Measurements from ENCODE around the gene PYDC2. TPM values are rescaled to one million over a fixed set of nuclear protein-coding genes. Genes with fewer than 3 reads are reported as not detected.

The PYDC2 gene
- total RNA-seq, 2 experiments from 2014 or later, result not detected

DNA sequence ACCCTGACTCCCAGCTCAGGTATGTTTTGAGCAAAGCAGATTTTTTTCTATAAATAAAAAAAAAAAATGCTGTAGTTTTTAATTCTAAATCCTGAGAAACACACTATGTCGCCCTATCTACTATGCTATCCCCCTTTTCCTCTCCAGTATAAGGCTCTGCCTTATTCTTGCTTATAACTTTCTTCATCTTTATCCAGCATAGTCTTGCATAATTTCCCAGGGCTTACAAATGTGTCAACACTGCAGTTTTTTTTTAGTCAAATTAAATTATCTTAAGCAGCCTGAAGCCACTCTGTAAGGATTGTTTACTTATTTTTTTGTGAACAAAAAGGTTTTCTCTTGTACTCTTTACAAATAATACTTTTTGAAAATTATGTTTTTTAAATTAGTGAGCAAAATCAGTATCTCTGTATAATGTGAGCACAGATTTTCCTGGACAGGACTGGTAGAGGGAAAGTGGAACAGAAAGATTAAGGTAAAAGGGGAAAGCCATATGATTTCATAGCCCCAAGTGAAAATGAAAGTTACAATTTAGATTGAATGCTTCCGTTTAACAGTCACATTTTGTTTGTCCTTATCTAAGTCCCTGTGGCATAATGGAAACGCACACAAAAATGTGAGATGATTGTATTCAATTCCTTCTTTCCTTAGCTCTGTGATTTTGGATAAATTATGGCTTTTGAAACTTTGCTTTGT lies 5.6 kb upstream of the PYDC2 start:
- POLR2A ChIA-PET, result no interaction called here
- no peak overlapping the region for H3K27ac ChIP-seq (ENCODE audit: low read depth in 1 of 2, low read length in 2 of 2)
- no peak overlapping the region for H3K4me3 Mint-ChIP-seq
- DNase-seq, result no peak
- no peaks in the 10 kb centered on the region for H3K4me1 Mint-ChIP-seq (ENCODE audit: low read depth)
- H3K36me3 ChIP-seq (ENCODE audit: insufficient read depth, low read length), result no peaks in the 10 kb centered on the region
- TF ChIP-seq, protein P1, sequence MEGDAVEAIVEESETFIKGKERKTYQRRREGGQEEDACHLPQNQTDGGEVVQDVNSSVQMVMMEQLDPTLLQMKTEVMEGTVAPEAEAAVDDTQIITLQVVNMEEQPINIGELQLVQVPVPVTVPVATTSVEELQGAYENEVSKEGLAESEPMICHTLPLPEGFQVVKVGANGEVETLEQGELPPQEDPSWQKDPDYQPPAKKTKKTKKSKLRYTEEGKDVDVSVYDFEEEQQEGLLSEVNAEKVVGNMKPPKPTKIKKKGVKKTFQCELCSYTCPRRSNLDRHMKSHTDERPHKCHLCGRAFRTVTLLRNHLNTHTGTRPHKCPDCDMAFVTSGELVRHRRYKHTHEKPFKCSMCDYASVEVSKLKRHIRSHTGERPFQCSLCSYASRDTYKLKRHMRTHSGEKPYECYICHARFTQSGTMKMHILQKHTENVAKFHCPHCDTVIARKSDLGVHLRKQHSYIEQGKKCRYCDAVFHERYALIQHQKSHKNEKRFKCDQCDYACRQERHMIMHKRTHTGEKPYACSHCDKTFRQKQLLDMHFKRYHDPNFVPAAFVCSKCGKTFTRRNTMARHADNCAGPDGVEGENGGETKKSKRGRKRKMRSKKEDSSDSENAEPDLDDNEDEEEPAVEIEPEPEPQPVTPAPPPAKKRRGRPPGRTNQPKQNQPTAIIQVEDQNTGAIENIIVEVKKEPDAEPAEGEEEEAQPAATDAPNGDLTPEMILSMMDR (IDR thresholded peaks at IDR 0.05), result no peak
- no peak for ATAC-seq (ENCODE audit: poor library complexity)
- no peaks in the 10 kb centered on the region for H3K27me3 ChIP-seq (ENCODE audit: control insufficient read depth in 1 of 2, insufficient read depth in 2 of 2, low read length in 2 of 2)
- H3K9me3 ChIP-seq (ENCODE audit: control insufficient read depth in 1 of 2, insufficient read depth in 1 of 2, low read length in 2 of 2), result peaks cover 3 to 4% of the 10 kb centered on the region in 2 experiments
- no peak overlapping the region for H3K27ac Mint-ChIP-seq
- H3K4me3 ChIP-seq (ENCODE audit: low read length), result no peak overlapping the region
- no peaks in the 10 kb centered on the region for H3K36me3 Mint-ChIP-seq (ENCODE audit: low read depth)
- CTCF ChIA-PET, result no interaction called here
- no peaks in the 10 kb centered on the region for H3K4me1 ChIP-seq (ENCODE audit: insufficient read depth, low read length)
- H3K27me3 Mint-ChIP-seq, result peaks cover 6% of the 10 kb centered on the region
- intact Hi-C loops (cut with DNase I, micrococcal nuclease), result no loop called here
- peaks cover 13% of the 10 kb centered on the region for H3K9me3 Mint-ChIP-seq

DNA sequence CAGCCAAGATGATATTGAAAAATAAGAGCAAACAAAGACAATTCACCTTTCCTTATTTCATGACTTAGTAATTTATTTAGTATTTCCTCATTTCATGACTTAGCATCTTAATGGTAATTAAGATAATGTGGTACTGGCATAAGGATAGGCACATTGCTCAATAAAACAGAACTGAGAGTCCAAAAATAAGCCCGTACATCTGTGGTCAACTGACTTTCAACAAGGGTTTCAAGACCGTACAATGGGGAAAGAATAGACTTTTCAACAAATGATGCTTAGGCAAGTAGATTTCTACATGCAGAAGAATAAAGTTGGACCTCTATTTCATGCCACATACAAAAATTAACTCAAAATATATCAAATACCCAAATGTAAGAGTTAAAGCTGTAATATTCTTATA lies 603 bp upstream of the PYDC2 start:
- no peaks in the 10 kb centered on the region for H3K36me3 ChIP-seq (ENCODE audit: insufficient read depth, low read length)
- H3K4me1 Mint-ChIP-seq (ENCODE audit: low read depth), result no peaks in the 10 kb centered on the region
- no peak overlapping the region for H3K27ac Mint-ChIP-seq
- intact Hi-C loops (cut with DNase I, micrococcal nuclease), result no loop called here
- H3K27me3 Mint-ChIP-seq, result peaks cover 6% of the 10 kb centered on the region
- H3K4me1 ChIP-seq (ENCODE audit: insufficient read depth, low read length), result no peaks in the 10 kb centered on the region
- H3K9me3 Mint-ChIP-seq, result peaks cover 8% of the 10 kb centered on the region
- ATAC-seq (ENCODE audit: poor library complexity), result no peak
- H3K36me3 Mint-ChIP-seq (ENCODE audit: low read depth), result no peaks in the 10 kb centered on the region
- POLR2A ChIA-PET, result no interaction called here
- no peak overlapping the region for H3K4me3 ChIP-seq (ENCODE audit: low read length)
- CTCF ChIA-PET, result no interaction called here
- H3K27me3 ChIP-seq (ENCODE audit: control insufficient read depth in 1 of 2, insufficient read depth in 2 of 2, low read length in 2 of 2), result no peaks in the 10 kb centered on the region
- H3K27ac ChIP-seq (ENCODE audit: low read depth in 1 of 2, low read length in 2 of 2), result no peak overlapping the region
- H3K9me3 ChIP-seq (ENCODE audit: control insufficient read depth in 1 of 2, insufficient read depth in 1 of 2, low read length in 2 of 2), result no peaks in the 10 kb centered on the region
- H3K4me3 Mint-ChIP-seq, result no peak overlapping the region
- no peak for DNase-seq
- TF ChIP-seq, protein P1 (IDR thresholded peaks at IDR 0.05), result no peak

DNA sequence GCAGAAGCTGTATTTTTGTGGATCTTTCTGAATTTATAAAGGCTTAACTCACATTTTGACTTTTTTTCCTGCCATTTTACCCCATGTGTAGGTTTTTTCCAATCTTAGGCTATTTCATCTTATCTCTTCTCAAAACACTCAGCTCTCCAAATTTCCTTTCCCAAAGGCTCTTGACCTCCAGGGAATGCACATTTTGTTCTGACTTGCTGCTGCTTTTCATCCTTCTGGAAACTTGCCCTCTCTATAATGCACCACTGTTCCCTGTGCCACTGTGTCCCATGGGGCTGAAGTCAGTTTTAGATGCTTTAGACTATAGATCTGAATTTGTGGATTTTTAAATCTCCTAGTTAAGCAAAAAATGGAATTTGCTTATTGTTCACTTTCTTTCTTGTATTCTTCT lies 9.1 kb downstream of the PYDC2 start:
- H3K4me3 Mint-ChIP-seq, result no peak overlapping the region
- H3K27me3 Mint-ChIP-seq, result no peaks in the 10 kb centered on the region
- Histone ChIP-seq H3K27ac (ENCODE audit: low read depth in 1 of 2, low read length in 2 of 2) (no peak overlapping the region), H3K27me3 (ENCODE audit: control insufficient read depth in 1 of 2, insufficient read depth in 2 of 2, low read length in 2 of 2) (no peaks in the 10 kb centered on the region), H3K4me3 (ENCODE audit: low read length) (no peak overlapping the region), H3K4me1 (ENCODE audit: insufficient read depth, low read length) (no peaks in the 10 kb centered on the region), H3K36me3 (ENCODE audit: insufficient read depth, low read length) (no peaks in the 10 kb centered on the region), H3K9me3 (ENCODE audit: control insufficient read depth in 1 of 2, insufficient read depth in 1 of 2, low read length in 2 of 2) (peaks cover 0 to 2% of the 10 kb centered on the region in 2 experiments)
- H3K4me1 Mint-ChIP-seq (ENCODE audit: low read depth), result no peaks in the 10 kb centered on the region
- no peak overlapping the region for H3K27ac Mint-ChIP-seq
- no peaks in the 10 kb centered on the region for H3K9me3 Mint-ChIP-seq
- POLR2A ChIA-PET, result no interaction called here
- CTCF ChIA-PET, result no interaction called here
- H3K36me3 Mint-ChIP-seq (ENCODE audit: low read depth), result no peaks in the 10 kb centered on the region
- DNase-seq, result no peak
- TF ChIP-seq, protein P1 (IDR thresholded peaks at IDR 0.05), result no peak
- intact Hi-C loops (cut with DNase I, micrococcal nuclease), result no loop called here
- ATAC-seq (ENCODE audit: poor library complexity), result no peak
